Effector memory CD4-positive, alpha-beta T cell (primary cell): ENCODE results near the gene RNF121.

Source experiments
- DNase-seq, 3 donors: peaks; one replicate each; pipeline ENCODE4 v3.0.0-alpha.2; 2020
- H3K27ac ChIP-seq: 2 replicates; pipeline ENCODE4 v1.7.0; 2013; ENCODE audit warnings: mild to moderate bottlenecking, low read length, moderate library complexity; ENCODE audit not compliant: insufficient read depth, poor library complexity, severe bottlenecking
- H3K27me3 ChIP-seq: replicated peaks from 2 replicates; pipeline ENCODE4 v1.7.0; 2013; ENCODE audit warnings: mild to moderate bottlenecking, low read length; ENCODE audit not compliant: insufficient read depth, control insufficient read depth, poor library complexity, severe bottlenecking
- H3K36me3 ChIP-seq: 2 replicates; pipeline ENCODE4 v1.7.0; 2013; ENCODE audit warnings: mild to moderate bottlenecking, low read length, moderate library complexity; ENCODE audit not compliant: control insufficient read depth, insufficient read depth
- H3K4me1 ChIP-seq: 2 replicates; pipeline ENCODE4 v1.7.0; 2013; ENCODE audit warnings: low read length, mild to moderate bottlenecking; ENCODE audit not compliant: control insufficient read depth, insufficient read depth, poor library complexity, severe bottlenecking
- H3K4me3 ChIP-seq: 2 replicates; pipeline ENCODE4 v1.7.0; 2013; ENCODE audit warnings: low read length, low read depth, mild to moderate bottlenecking; ENCODE audit not compliant: insufficient read depth, poor library complexity, severe bottlenecking
- H3K9me3 ChIP-seq: 2 replicates; pipeline ENCODE4 v1.7.0; 2013; ENCODE audit warnings: mild to moderate bottlenecking, low read length, moderate library complexity; ENCODE audit not compliant: control insufficient read depth

Gene RNF121

DNA sequence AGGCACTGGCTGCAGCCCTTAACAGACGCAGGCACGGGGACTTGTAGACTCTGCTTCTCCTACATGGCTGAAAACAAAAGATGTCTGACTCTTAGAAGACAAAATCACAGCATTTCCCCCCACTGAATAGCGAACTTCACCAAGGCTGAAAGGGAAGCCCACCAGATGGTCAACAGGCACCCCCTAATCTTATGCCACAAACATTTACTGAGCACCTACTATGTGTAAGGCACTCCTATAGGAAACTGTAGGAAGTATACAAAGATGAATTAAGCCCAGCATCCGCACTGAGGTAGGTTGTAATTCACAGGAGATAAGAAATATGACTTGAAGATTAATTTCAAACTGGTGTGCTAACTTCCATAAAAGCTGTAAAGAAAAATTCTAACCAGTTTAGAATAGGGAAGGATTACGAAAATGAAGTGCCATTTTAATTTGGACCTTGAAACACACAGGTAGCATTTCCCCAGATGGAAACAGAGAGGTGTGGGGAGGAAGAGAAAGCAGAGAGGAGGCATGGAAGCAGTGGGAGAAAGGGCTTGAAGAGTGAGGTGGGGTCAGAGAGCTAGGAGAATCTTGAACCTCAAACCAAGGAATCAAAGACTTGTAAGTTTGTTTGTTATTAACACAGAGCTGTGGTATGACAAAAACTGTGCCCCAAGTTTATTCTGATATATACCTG, 113.4 kb downstream of the RNF121 start:
- Histone ChIP-seq H3K4me1 (peaks cover 29% of the 10 kb centered on the region), H3K4me3 (peak overlapping the region; percentile 75), H3K9me3 (no peaks in the 10 kb centered on the region), H3K27ac (peak overlapping the region; percentile 92), H3K27me3 (no peaks in the 10 kb centered on the region), H3K36me3 (no peaks in the 10 kb centered on the region)
- no peak for DNase-seq

DNA sequence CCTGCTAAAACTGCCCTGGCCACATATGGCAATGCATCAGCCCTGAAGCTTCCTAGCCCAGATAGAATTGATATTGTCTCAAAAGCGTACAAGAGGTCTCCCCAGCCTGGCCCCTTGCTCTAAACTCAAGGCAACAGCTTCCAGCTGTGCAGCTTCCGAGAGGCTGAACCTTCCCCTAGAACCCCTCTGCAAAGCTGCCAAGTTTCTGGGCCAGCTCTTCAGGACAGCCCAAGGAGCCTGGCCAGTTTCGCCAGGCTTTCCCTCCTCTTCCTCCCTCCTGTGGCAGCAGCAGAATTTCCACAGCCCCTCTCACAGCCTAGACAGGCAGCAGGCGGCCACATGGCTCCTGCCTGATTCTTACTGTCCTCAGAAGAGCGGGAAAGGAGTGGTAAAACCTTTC, 117.0 kb downstream of the RNF121 start:
- no peaks in the 10 kb centered on the region for H3K36me3 ChIP-seq
- H3K4me3 ChIP-seq, result no peak overlapping the region
- no peak for DNase-seq
- no peaks in the 10 kb centered on the region for H3K9me3 ChIP-seq
- H3K27ac ChIP-seq, result no peak overlapping the region
- H3K4me1 ChIP-seq, result peaks cover 5% of the 10 kb centered on the region
- H3K27me3 ChIP-seq, result no peaks in the 10 kb centered on the region
